T-cell (primary cell): ENCODE measurements around the gene TFIP11. TPM values are rescaled to one million over a fixed set of nuclear protein-coding genes. Genes with fewer than 3 reads are reported as not detected.
A peak's percentile ranks its signal among the peaks of the same experiment; 100 is the strongest.

ENCODE experiments used
- ATAC-seq, 4 experiments: fragments of 200-7000 bp in 3 of 4; fragments of 150-1000 bp in 1 of 4; cut with Tn5 transposase; replicated peaks in 1 of 4; 1 replicate in 3 of 4; 2 replicates in 1 of 4; pipeline ENCODE4 v1.10.0; 2021; ENCODE audit warnings: moderate library complexity in 3 of 4, mild to moderate bottlenecking in 2 of 4, moderate number of reproducible peaks in 1 of 4
- CTCF ChIA-PET, 2 donors: fragments of 300-600 bp; sonication (Branson Sonifier 250); formaldehyde crosslinking; loops; one replicate each; lab custom pipeline; 2022; ENCODE audit warnings: antibody characterized with exemption in 2 of 2; lab: Charles Lee
- POLR2A ChIA-PET, 2 donors: fragments of 300-600 bp; sonication (Branson Sonifier 250); formaldehyde crosslinking; loops; one replicate each; lab custom pipeline; 2022; ENCODE audit warnings: antibody characterized with exemption in 2 of 2; lab: Charles Lee
- DNase-seq, 35 experiments: peaks; one replicate each; pipeline versions ENCODE4 v3.0.0 to v3.0.0-alpha.2; 2013 to 2023
- H3K27ac ChIP-seq: one replicate; pipeline ENCODE4 v1.5.1; 2013; ENCODE audit warnings: low read length
- H3K27me3 ChIP-seq, 2 experiments: replicated peaks in 1 of 2; 1 replicate in 1 of 2; 2 replicates in 1 of 2; pipeline versions ENCODE4 v1.6.1 to v1.7.0; 2013; ENCODE audit warnings: low read length in 1 of 2, mixed read lengths in 1 of 2; ENCODE audit not compliant: control insufficient read depth in 2 of 2, insufficient read depth in 2 of 2; ENCODE audit errors: extremely low read depth in 1 of 2
- H3K36me3 ChIP-seq, 2 donors: 1 replicate in 1 of 2; 2 replicates in 1 of 2; pipeline versions ENCODE4 v1.6.1 to v1.7.0; 2013; ENCODE audit warnings: low read length in 1 of 2; ENCODE audit not compliant: control insufficient read depth in 2 of 2, insufficient read depth in 1 of 2; ENCODE audit errors: extremely low read depth in 1 of 2
- H3K4me1 ChIP-seq, 2 experiments: 1 replicate in 1 of 2; 2 replicates in 1 of 2; pipeline versions ENCODE4 v1.6.1 to v1.7.0; 2013; ENCODE audit warnings: low read length in 2 of 2, mixed read lengths in 1 of 2; ENCODE audit not compliant: insufficient read depth in 2 of 2, control insufficient read depth in 1 of 2; ENCODE audit errors: extremely low read depth in 1 of 2
- H3K4me3 ChIP-seq, 2 donors: 1 replicate in 1 of 2; 2 replicates in 1 of 2; pipeline versions ENCODE4 v1.5.1 to v1.7.0; 2013; ENCODE audit warnings: mild to moderate bottlenecking in 2 of 2, low read length in 1 of 2, moderate library complexity in 1 of 2; ENCODE audit not compliant: control insufficient read depth in 1 of 2; ENCODE audit errors: extremely low read depth in 1 of 2
- H3K9me3 ChIP-seq: 2 replicates; pipeline ENCODE4 v1.7.0; 2013
- H3K27ac Mint-ChIP-seq, 2 donors: one replicate each; pipeline ENCODE4 v1.8.0; 2020 to 2021; ENCODE audit warnings: mild to moderate bottlenecking in 2 of 2, mixed read lengths in 2 of 2
- H3K27me3 Mint-ChIP-seq, 2 donors: one replicate each; pipeline ENCODE4 v1.8.0; 2021 to 2022; ENCODE audit warnings: mixed read lengths in 2 of 2
- H3K36me3 Mint-ChIP-seq: one replicate; pipeline ENCODE4 v1.8.0; 2021; ENCODE audit warnings: mixed read lengths
- H3K4me1 Mint-ChIP-seq, 3 donors: one replicate each; pipeline ENCODE4 v1.8.0; 2020 to 2022; ENCODE audit warnings: mixed read lengths in 3 of 3, mild to moderate bottlenecking in 1 of 3
- H3K4me3 Mint-ChIP-seq, 3 donors: one replicate each; pipeline ENCODE4 v1.8.0; 2020 to 2022; ENCODE audit warnings: mild to moderate bottlenecking in 3 of 3, mixed read lengths in 3 of 3, moderate library complexity in 3 of 3
- H3K9me3 Mint-ChIP-seq, 3 donors: one replicate each; pipeline ENCODE4 v1.8.0; 2020 to 2022; ENCODE audit warnings: mixed read lengths in 3 of 3
- WGBS: methylation state at CpG from one replicate; pipeline ENCODE4 v1.1.5; 2013; ENCODE audit warnings: missing lambda C conversion rate; ENCODE audit not compliant: insufficient coverage; 5-methylcytosine and 5-hydroxymethylcytosine counted together
- total RNA-seq, 35 experiments: library from RNA in 6 of 35; stranded (reverse) in 6 of 35; fragments of 120-200 nt in 1 of 35; gene quantifications; one replicate each; pipeline versions ENCODE4 v1.2.1 to v1.2.4 and lab custom pipeline; 2013 to 2026

Gene TFIP11
- total RNA-seq, 5 donors from 2014 or later (not counting 1 experiment from before 2014, with no cell fraction given), result 63.0 to 91.8 (median 75.2) TPM

- no peak overlapping the region for H3K4me3 ChIP-seq
- H3K27ac ChIP-seq, result no peak overlapping the region
- ATAC-seq (no peak), DNase-seq (no peak)
- ChIA-PET CTCF (interaction anchor here in 1 of 2 donors (1.4 kb wide), 1 partner anchor 17 kb away, joined by 8 read pairs; no protein-coding TSS in a partner anchor), POLR2A (no interaction called here)
- Mint-ChIP-seq H3K36me3 (peaks cover 30% of the 10 kb centered on the region), H3K4me3 (peak overlapping the region; percentile 13 to 90 (median 54)), H3K9me3 (no peaks in the 10 kb centered on the region), H3K27me3 (no peaks in the 10 kb centered on the region), H3K4me1 (peaks cover 51 to 54% (median 54%) of the 10 kb centered on the region in 3 donors), H3K27ac (peak overlapping the region in 1 of 2 donors; percentile 9)
- H3K9me3 ChIP-seq, result no peaks in the 10 kb centered on the region
- H3K27me3 ChIP-seq, result no peaks in the 10 kb centered on the region
- peaks cover 0 to 40% of the 10 kb centered on the region in 2 donors for H3K36me3 ChIP-seq
- WGBS, result no CpG with 5 or more reads among the region's 3 CpGs
- H3K4me1 ChIP-seq, result peaks cover 17 to 27% of the 10 kb centered on the region in 2 experiments
Measured at GRCh38 chr22:26485806-26486390, 26.4 kb downstream of the TFIP11 start.

GRCh38 chr22:26485013-26485412 lies 27.3 kb downstream of the TFIP11 start:
- ChIA-PET POLR2A (interaction anchor here in 1 of 2 donors (1.3 kb wide), 1 partner anchor 18 kb away, joined by 3 read pairs; no protein-coding TSS in a partner anchor), CTCF (interaction anchor here in 1 of 2 donors (1.9 to 2.6 kb wide), 3 partner anchors 18 to 189 kb away, joined by 5 to 15 read pairs (median 10); no protein-coding TSS in a partner anchor)
- Mint-ChIP-seq H3K27ac (peak overlapping the region; percentile 12 to 56), H3K9me3 (no peaks in the 10 kb centered on the region), H3K36me3 (peaks cover 27% of the 10 kb centered on the region), H3K4me1 (peaks cover 58 to 63% (median 62%) of the 10 kb centered on the region in 3 donors), H3K27me3 (no peaks in the 10 kb centered on the region), H3K4me3 (peak overlapping the region; percentile 54 to 90 (median 59))
- Histone ChIP-seq H3K36me3 (peaks cover 0 to 33% of the 10 kb centered on the region in 2 donors), H3K27me3 (no peaks in the 10 kb centered on the region), H3K9me3 (no peaks in the 10 kb centered on the region), H3K27ac (peak overlapping the region; percentile 77), H3K4me3 (no peak overlapping the region), H3K4me1 (peaks cover 17 to 35% of the 10 kb centered on the region in 2 experiments)
- 88% methylated on average over 6 of the region's 7 CpGs for WGBS
- DNase-seq (no peak), ATAC-seq (no peak)

GRCh38 chr22:26484360-26484706 lies 27.9 kb downstream of the TFIP11 start:
- no CpG with 5 or more reads among the region's 6 CpGs for WGBS
- H3K27me3 Mint-ChIP-seq, result no peaks in the 10 kb centered on the region
- no peaks in the 10 kb centered on the region for H3K9me3 Mint-ChIP-seq
- H3K36me3 Mint-ChIP-seq, result peaks cover 26% of the 10 kb centered on the region
- peaks cover 22 to 40% of the 10 kb centered on the region in 2 experiments for H3K4me1 ChIP-seq
- no peaks in the 10 kb centered on the region for H3K9me3 ChIP-seq
- ATAC-seq (no peak), DNase-seq (peak in 11 of 35 experiments; percentile 6 to 63 (median 16))
- peaks cover 65 to 69% (median 69%) of the 10 kb centered on the region in 3 donors for H3K4me1 Mint-ChIP-seq
- no peaks in the 10 kb centered on the region for H3K27me3 ChIP-seq
- peak overlapping the region; percentile 77 for H3K27ac ChIP-seq
- peak overlapping the region; percentile 93 to 95 for H3K27ac Mint-ChIP-seq
- POLR2A ChIA-PET, result interaction anchor here (1.3 to 1.5 kb wide), 3 partner anchors 12 to 189 kb away, joined by 3 to 5 read pairs (median 4); no protein-coding TSS in a partner anchor
- CTCF ChIA-PET, result interaction anchor here (0.7 to 2.6 kb wide), 7 partner anchors 16 to 1435 kb away, joined by 3 to 15 read pairs (median 5); partner anchors contain the start of gene PITPNB (in 1 of the 2)
- H3K4me3 Mint-ChIP-seq, result peak overlapping the region; percentile 89 to 90 (median 89)
- H3K36me3 ChIP-seq, result peaks cover 0 to 26% of the 10 kb centered on the region in 2 donors
- peak overlapping the region; percentile 79 to 93 for H3K4me3 ChIP-seq

- Histone ChIP-seq H3K27ac (peak within 1 kb of the TSS; percentile 93), H3K9me3 (no peaks in the 10 kb centered on the region), H3K4me3 (peak within 1 kb of the TSS; percentile 83 to 93), H3K36me3 (peaks cover 0 to 19% of the 10 kb centered on the region in 2 donors), H3K27me3 (no peaks in the 10 kb centered on the region), H3K4me1 (peaks cover 27 to 47% of the 10 kb centered on the region in 2 experiments)
- ChIA-PET POLR2A (interaction anchor here (0.5 to 1.7 kb wide), 8 partner anchors 12 to 189 kb away, joined by 3 to 8 read pairs (median 4); no protein-coding TSS in a partner anchor), CTCF (interaction anchor here (0.7 to 2.6 kb wide), 11 partner anchors 17 to 1436 kb away, joined by 3 to 15 read pairs (median 4); partner anchors contain the start of genes PITPNB (in 1 of the 2) and TFIP11 (in 1 of the 2))
- DNase-seq (peak; percentile 86 to 96 (median 91)), ATAC-seq (peak; percentile 82 to 86 (median 84))
- H3K4me3 Mint-ChIP-seq, result peak within 1 kb of the TSS; percentile 89 to 90 (median 89)
- peak within 1 kb of the TSS; percentile 93 to 95 for H3K27ac Mint-ChIP-seq
- H3K4me1 Mint-ChIP-seq, result peaks cover 70 to 76% (median 71%) of the 10 kb centered on the region in 3 donors
- H3K27me3 Mint-ChIP-seq, result no peaks in the 10 kb centered on the region
- WGBS, result under 1% methylated on average over 83 of the region's 85 CpGs
- peaks cover 28% of the 10 kb centered on the region for H3K36me3 Mint-ChIP-seq
- H3K9me3 Mint-ChIP-seq, result no peaks in the 10 kb centered on the region
Measured at GRCh38 chr22:26483439-26484359, 28.6 kb downstream of the TFIP11 start, which contains the start of the genes HPS4 and SRRD. TSS of gene HPS4 (minus strand) at chr22:26483783. CDS start at chr22:26481762, 2,021 bp downstream. TSS of gene SRRD (plus strand) at chr22:26483877. CDS start at chr22:26483891, 14 bp downstream.

- Histone ChIP-seq H3K27ac (peak overlapping the region; percentile 93), H3K4me1 (peaks cover 27 to 47% of the 10 kb centered on the region in 2 experiments), H3K9me3 (no peaks in the 10 kb centered on the region), H3K4me3 (peak overlapping the region; percentile 83 to 93), H3K27me3 (no peaks in the 10 kb centered on the region), H3K36me3 (peaks cover 0 to 13% of the 10 kb centered on the region in 2 donors)
- CTCF ChIA-PET, result interaction anchor here (0.8 to 2.6 kb wide), 7 partner anchors 18 to 191 kb away, joined by 3 to 15 read pairs (median 5); partner anchors contain the start of gene TFIP11 (in 1 of the 2)
- H3K27me3 Mint-ChIP-seq, result no peaks in the 10 kb centered on the region
- H3K27ac Mint-ChIP-seq, result peak overlapping the region; percentile 89 to 95
- ATAC-seq, result no peak
- H3K4me1 Mint-ChIP-seq, result peaks cover 73 to 76% (median 75%) of the 10 kb centered on the region in 3 donors
- DNase-seq, result no peak
- peaks cover 26% of the 10 kb centered on the region for H3K36me3 Mint-ChIP-seq
- 0% methylated on average over 5 of the region's 7 CpGs for WGBS
- H3K9me3 Mint-ChIP-seq, result no peaks in the 10 kb centered on the region
- peak overlapping the region; percentile 89 to 90 (median 89) for H3K4me3 Mint-ChIP-seq
- POLR2A ChIA-PET, result interaction anchor here (0.6 to 1.7 kb wide), 6 partner anchors 13 to 190 kb away, joined by 3 to 8 read pairs (median 4); no protein-coding TSS in a partner anchor
Measured at GRCh38 chr22:26483043-26483438, 29.2 kb downstream of the TFIP11 start.
